Skeletal muscle satellite cell (primary cell): ENCODE data around the gene ST8SIA3.
A peak's percentile ranks its signal among the peaks of the same experiment; 100 is the strongest.

Experiments used
- H3K27me3 ChIP-seq: 2 replicates; pipeline ENCODE4 v1.7.0; 2013; ENCODE audit warnings: low read length; ENCODE audit not compliant: control insufficient read depth, insufficient read depth
- H3K36me3 ChIP-seq: 2 replicates; pipeline ENCODE4 v1.7.0; 2013; ENCODE audit warnings: mild to moderate bottlenecking, control low read depth, low read length; ENCODE audit not compliant: insufficient read depth
- H3K4me1 ChIP-seq: 2 replicates; pipeline ENCODE4 v1.7.0; 2013; ENCODE audit warnings: low read length; ENCODE audit not compliant: control insufficient read depth, insufficient read depth
- H3K4me2 ChIP-seq: 2 replicates; pipeline ENCODE4 v1.7.0; 2013; ENCODE audit warnings: mild to moderate bottlenecking, low read length
- H3K4me3 ChIP-seq: 2 replicates; pipeline ENCODE4 v1.7.0; 2013; ENCODE audit warnings: low read length
- H3K9ac ChIP-seq: 2 replicates; pipeline ENCODE4 v1.7.0; 2013; ENCODE audit warnings: mild to moderate bottlenecking, low read depth, low read length, moderate library complexity
- H3K9me3 ChIP-seq: replicated peaks from 2 replicates; pipeline ENCODE4 v1.7.0; 2013; ENCODE audit warnings: mild to moderate bottlenecking, control low read depth, low read length

ST8SIA3 gene

DNA sequence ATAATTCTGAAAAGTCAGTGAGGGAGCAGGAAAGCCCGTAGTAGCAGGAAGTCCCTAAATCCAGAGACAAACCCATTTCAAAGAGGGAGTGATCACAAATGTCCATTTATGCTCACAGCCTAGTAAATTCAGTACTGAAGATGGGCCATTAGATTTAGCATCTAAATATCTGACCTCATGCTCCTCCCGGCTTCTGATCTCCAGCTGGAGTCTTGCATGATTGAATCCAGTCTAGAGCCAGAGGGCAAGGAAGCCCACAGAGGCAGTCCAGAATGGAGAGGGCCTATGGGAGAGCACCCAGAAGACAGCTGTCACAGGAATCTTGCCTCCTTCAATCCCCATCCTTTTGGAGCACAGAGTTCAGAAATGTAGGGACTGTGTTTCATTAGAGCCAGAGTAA lies 16.0 kb upstream of the ST8SIA3 start:
- H3K9me3 ChIP-seq, result no peaks in the 10 kb centered on the region
- no peak overlapping the region for H3K4me2 ChIP-seq
- no peaks in the 10 kb centered on the region for H3K36me3 ChIP-seq
- H3K4me3 ChIP-seq, result no peak overlapping the region
- no peak overlapping the region for H3K9ac ChIP-seq
- H3K27me3 ChIP-seq, result no peaks in the 10 kb centered on the region
- H3K4me1 ChIP-seq, result no peaks in the 10 kb centered on the region

DNA sequence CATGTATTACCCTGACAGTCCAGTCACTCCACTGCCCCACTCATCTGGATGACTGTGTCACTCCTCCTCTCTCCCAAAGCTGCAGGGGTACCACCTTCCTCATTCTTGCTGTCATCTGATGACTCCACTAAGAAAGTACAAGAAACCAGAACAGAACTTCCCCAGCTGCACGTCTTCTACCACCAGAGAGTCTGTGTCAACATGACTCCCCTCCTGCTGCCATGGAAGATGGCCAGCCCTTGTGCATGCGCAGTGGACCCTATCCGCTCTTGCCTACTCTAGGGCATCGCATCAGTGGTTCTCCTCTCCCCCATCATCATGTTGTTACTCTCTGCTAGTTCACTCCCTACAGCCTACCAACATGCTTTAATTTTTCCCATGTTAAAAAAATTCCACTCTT lies 14.5 kb upstream of the ST8SIA3 start:
- no peak overlapping the region for H3K4me3 ChIP-seq
- H3K9ac ChIP-seq, result no peak overlapping the region
- no peaks in the 10 kb centered on the region for H3K27me3 ChIP-seq
- H3K9me3 ChIP-seq, result no peaks in the 10 kb centered on the region
- no peaks in the 10 kb centered on the region for H3K4me1 ChIP-seq
- no peaks in the 10 kb centered on the region for H3K36me3 ChIP-seq
- H3K4me2 ChIP-seq, result no peak overlapping the region

DNA sequence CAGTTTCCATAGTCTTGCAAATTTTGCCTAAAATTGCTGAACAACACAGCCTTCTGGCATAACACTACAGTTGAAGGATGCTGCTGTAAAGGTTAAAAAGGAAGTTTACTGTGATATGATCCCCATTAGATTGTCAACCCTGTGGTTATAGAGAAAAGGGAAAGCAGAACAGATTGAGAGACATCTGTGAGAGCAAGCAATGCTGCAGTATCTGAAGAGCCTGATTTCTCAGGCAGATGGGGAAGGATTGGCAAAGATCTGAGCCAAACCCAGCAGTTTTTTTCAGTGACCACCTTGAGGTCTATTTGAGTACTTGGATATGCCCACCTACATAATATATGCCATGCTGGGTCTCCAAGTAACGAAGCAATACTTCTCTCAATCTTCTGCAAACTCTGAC lies 8.5 kb upstream of the ST8SIA3 start:
- no peak overlapping the region for H3K4me2 ChIP-seq
- no peak overlapping the region for H3K4me3 ChIP-seq
- no peaks in the 10 kb centered on the region for H3K27me3 ChIP-seq
- no peaks in the 10 kb centered on the region for H3K4me1 ChIP-seq
- H3K36me3 ChIP-seq, result no peaks in the 10 kb centered on the region
- H3K9ac ChIP-seq, result no peak overlapping the region
- H3K9me3 ChIP-seq, result no peaks in the 10 kb centered on the region

DNA sequence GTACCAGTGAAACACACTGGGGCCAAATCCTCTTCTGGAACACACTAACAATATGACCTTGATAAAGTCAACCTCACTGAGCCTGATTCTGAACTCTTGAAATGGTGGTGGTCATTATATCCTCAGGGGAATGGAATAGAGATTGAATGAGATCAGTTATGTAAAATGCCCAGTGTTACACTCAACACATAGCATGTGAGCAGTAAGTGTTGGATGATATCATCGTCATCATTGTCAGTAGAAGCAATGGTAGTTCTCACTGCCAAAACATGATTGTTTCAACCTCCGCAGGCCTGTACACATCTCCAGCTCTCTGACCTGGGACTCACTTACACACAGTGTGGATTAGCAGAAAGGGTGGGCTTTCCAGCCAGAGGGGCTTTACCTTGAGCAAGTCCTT lies 5.5 kb upstream of the ST8SIA3 start:
- Histone ChIP-seq H3K9me3 (no peaks in the 10 kb centered on the region), H3K4me1 (no peaks in the 10 kb centered on the region)

DNA sequence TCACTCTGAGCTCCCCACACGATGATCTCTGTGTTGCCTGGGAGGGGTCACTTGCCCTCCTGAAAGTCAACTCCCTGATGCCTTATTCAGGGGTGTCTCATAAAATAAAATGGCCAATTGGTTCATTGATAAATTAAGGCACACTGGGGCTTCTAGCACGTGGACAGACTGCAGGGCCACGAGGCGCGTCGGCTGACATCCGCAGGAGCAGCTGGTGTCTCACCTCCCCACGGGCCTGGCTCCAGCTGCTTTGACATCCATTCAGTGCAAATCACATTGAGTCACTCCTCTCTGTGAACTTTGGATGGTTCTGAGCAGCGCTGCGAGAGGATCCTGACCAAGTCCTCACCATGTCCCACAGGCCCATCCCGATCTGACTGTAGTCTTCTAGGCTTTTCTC lies 4.6 kb upstream of the ST8SIA3 start:
- no peaks in the 10 kb centered on the region for H3K4me1 ChIP-seq

More for the DNA sequence above, 5.5 kb upstream of the ST8SIA3 start:
- Histone ChIP-seq H3K4me3 (no peak overlapping the region), H3K9ac (no peak overlapping the region), H3K36me3 (no peaks in the 10 kb centered on the region), H3K27me3 (peaks cover 10% of the 10 kb centered on the region), H3K4me2 (no peak overlapping the region)

DNA sequence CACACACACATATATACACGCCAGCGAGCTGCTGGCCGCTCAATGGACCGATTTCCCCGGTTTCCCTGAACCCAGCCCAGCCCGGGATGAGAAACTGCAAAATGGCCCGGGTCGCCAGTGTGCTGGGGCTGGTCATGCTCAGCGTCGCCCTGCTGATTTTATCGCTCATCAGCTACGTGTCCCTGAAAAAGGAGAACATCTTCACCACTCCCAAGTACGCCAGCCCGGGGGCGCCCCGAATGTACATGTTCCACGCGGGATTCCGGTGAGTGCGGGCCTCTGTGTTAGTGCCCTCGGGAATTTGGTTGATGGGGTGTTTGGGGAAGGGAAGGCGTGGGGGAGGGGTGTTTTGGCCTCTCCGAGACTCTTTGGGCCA lies 392 bp downstream of the ST8SIA3 start:
- H3K27me3 ChIP-seq, result peaks cover 38% of the 10 kb centered on the region
- H3K9me3 ChIP-seq, result no peaks in the 10 kb centered on the region
- H3K4me3 ChIP-seq, result no peak overlapping the region

More for the DNA sequence above, 4.6 kb upstream of the ST8SIA3 start:
- Histone ChIP-seq H3K27me3 (peaks cover 15% of the 10 kb centered on the region), H3K4me3 (no peak overlapping the region), H3K9me3 (no peaks in the 10 kb centered on the region), H3K36me3 (no peaks in the 10 kb centered on the region), H3K4me2 (no peak overlapping the region), H3K9ac (no peak overlapping the region)

DNA sequence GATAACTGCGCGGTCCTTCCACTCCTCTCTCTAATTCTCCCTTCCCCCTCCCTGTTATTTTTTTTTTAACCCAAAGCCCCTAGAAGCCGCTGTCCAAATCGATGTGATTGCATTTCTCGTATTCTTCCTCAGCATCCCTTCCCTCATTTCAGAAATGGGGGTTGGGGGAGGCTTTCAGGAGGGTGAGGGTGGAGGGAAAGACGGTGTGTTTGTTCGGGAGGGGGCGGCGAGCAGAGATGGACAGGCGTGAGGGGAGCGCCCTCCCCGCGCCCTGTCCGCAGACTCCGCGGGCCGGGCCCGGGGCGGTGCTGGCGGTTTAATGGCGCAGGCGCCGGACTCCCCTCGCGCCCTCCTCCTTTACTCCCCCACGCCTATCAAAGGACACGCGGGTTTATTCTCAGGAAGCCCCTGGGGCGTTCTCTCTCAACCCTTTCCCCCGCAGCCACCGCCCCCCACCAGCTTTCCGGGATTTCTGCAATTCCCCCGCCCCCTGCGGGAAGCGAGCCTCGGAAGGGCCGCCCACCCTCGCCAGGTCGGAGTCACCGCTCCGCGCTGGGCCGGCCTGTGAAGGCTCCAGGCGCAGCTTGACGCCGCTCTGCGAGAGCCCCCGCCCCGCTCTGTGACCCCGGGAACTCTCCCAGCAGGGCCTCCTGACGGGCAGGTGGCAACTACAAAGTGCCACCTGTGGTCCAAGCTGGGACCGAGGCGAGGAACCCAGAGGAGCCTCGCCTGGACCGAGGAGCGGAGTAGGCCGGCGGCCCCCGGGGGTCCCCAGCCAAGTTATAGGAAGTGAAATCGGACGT lies 981 bp downstream of the ST8SIA3 start:
- Histone ChIP-seq H3K9ac (no peak overlapping the region), H3K9me3 (no peaks in the 10 kb centered on the region), H3K27me3 (peaks cover 38% of the 10 kb centered on the region), H3K36me3 (no peaks in the 10 kb centered on the region), H3K4me2 (peak overlapping the region; percentile 29), H3K4me1 (no peaks in the 10 kb centered on the region), H3K4me3 (no peak overlapping the region)

More for the DNA sequence above, 392 bp downstream of the ST8SIA3 start:
- H3K36me3 ChIP-seq, result no peaks in the 10 kb centered on the region
- no peaks in the 10 kb centered on the region for H3K4me1 ChIP-seq
- no peak overlapping the region for H3K4me2 ChIP-seq
- no peak overlapping the region for H3K9ac ChIP-seq

DNA sequence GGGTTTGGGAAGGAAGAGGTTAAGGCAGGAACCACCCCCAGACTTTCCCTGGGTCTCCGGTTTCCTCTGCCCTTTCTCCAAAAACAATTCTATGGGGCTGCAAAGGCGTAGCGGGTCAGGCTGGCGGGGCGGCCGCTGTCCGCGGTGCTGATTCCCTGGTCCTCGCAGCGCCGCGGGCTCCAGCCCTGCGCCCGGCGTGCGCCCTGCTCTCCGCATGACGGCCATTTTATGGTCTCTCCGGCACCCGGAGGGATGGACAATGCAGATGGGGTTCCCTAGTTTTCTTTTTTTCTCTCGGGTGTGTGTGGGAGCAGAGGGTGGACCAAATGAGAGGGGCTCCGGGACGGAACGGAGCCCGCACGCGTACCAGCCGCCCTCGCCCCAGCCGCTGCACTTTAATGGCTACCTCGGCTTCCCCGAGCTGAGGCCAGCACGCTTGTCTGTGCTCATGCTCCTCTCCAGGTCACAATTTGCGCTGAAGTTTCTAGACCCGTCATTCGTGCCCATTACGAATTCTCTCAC lies 1.6 kb downstream of the ST8SIA3 start:
- Histone ChIP-seq H3K4me1 (no peaks in the 10 kb centered on the region), H3K4me3 (no peak overlapping the region), H3K27me3 (peaks cover 38% of the 10 kb centered on the region), H3K9ac (no peak overlapping the region), H3K4me2 (peak overlapping the region; percentile 29), H3K36me3 (no peaks in the 10 kb centered on the region), H3K9me3 (no peaks in the 10 kb centered on the region)

DNA sequence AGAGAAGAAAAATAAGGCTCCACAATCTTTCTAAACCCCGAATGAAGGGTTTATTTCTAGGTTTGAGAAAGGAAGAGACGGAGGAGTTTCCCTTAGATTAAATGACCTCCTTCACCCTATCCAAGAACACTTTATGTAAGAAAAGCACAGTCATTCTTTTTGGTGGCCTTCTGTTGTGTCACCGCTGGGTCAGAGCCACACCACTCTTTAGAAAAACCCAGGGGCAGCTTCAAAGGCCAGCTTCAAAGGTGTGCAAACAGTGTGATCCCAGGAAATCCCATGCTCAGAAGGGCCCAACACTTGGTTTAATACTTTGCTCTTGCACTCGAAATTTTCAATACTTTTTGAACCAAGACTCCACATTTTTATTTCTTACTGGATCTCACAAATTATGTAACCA lies 7.1 kb downstream of the ST8SIA3 start:
- Histone ChIP-seq H3K4me1 (no peaks in the 10 kb centered on the region), H3K36me3 (no peaks in the 10 kb centered on the region), H3K9me3 (no peaks in the 10 kb centered on the region), H3K27me3 (peaks cover 10% of the 10 kb centered on the region), H3K4me3 (no peak overlapping the region), H3K4me2 (no peak overlapping the region), H3K9ac (no peak overlapping the region)

DNA sequence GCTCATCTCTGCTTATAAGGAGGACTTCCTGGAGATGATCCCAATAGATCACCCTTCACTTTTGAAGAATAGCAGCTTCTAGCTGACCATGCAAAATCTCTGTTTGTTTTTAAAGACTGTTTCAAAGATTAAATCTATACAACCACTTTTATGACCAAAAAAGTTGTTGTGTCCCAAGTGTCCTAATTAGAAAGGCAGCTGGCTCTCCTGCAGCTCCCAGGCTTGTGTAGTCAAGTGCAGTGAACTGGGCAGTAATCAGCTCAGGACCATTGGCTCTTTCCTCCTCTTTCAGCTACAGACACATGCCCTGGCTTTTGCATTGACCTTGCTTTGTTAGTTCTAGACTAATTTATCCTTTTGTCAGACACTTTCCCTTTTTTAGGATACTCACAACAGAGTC lies 10.4 kb downstream of the ST8SIA3 start:
- no peaks in the 10 kb centered on the region for H3K27me3 ChIP-seq
- no peaks in the 10 kb centered on the region for H3K36me3 ChIP-seq
- H3K4me3 ChIP-seq, result no peak overlapping the region

DNA sequence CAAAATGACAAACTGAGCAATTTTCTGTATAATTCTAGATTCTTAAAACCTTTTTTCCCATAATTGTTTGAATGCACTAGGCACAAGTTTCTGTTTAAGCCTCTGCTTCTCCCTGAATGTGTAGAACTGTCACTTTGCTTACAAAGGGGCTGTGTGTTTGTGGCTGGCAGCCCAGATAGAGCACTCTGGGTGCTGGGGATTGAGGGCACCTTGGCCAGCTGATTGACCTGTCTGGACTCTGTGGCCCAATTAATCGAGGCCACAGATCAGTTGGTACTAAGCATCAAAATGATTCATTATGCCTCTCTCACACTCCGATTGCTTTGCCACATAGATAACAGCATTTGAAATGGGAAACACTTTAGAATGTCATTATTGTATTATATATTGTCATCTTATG lies 12.1 kb downstream of the ST8SIA3 start:
- no peaks in the 10 kb centered on the region for H3K9me3 ChIP-seq
- H3K4me2 ChIP-seq, result no peak overlapping the region
- no peaks in the 10 kb centered on the region for H3K27me3 ChIP-seq
- no peaks in the 10 kb centered on the region for H3K4me1 ChIP-seq
- no peak overlapping the region for H3K9ac ChIP-seq
- H3K36me3 ChIP-seq, result no peaks in the 10 kb centered on the region
- H3K4me3 ChIP-seq, result no peak overlapping the region

More for the DNA sequence above, 10.4 kb downstream of the ST8SIA3 start:
- H3K9me3 ChIP-seq, result no peaks in the 10 kb centered on the region
- H3K9ac ChIP-seq, result no peak overlapping the region
- no peak overlapping the region for H3K4me2 ChIP-seq
- H3K4me1 ChIP-seq, result no peaks in the 10 kb centered on the region

DNA sequence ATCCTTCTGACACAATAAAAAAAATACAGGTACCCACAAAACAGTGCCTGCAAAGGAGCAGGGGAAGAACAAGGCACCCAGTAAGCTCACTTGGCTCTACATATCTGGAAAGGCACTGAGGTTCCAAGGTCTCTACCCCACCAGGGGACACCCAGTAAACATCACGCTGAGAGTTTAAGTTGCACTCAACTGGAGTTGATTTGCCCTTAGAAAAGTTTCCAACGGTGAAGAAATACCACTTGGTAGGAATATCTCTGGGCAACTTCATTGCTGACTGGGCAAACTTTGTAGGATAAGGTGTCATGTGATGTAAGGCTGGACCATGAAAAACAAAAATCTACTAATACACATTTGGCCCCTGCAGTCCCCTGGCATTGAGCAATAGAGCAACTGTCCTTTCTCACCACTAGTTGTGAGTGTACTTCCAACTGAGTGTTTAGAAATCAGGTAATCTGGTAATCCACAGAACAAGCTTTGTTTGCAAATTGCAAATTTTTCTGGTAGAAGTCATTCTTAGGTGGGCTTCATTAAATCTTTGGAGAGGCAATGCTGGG lies 14.2 kb downstream of the ST8SIA3 start:
- H3K4me1 ChIP-seq, result no peaks in the 10 kb centered on the region
- H3K4me3 ChIP-seq, result no peak overlapping the region
- H3K9me3 ChIP-seq, result no peaks in the 10 kb centered on the region
- H3K9ac ChIP-seq, result no peak overlapping the region
- H3K4me2 ChIP-seq, result no peak overlapping the region
- no peaks in the 10 kb centered on the region for H3K27me3 ChIP-seq
- H3K36me3 ChIP-seq, result no peaks in the 10 kb centered on the region
